Progenitor cell of endocrine pancreas (in vitro differentiated cells): Measurements from ENCODE around the gene ANKS4B. TPM values are rescaled to one million over a fixed set of nuclear protein-coding genes. Genes with fewer than 3 reads are reported as not detected.
A peak's percentile ranks its signal among the peaks of the same experiment; 100 is the strongest.

ENCODE experiments used
- DNase-seq: peaks from one replicate; pipeline ENCODE4 v3.0.0; 2021; ENCODE audit warnings: low spot score; ENCODE audit not compliant: unreplicated experiment
- H3K27ac Mint-ChIP-seq: 2 replicates; pipeline ENCODE4 v1.8.0; 2021; ENCODE audit warnings: mild to moderate bottlenecking, moderate library complexity, mixed read lengths
- H3K27me3 Mint-ChIP-seq: 2 replicates; pipeline ENCODE4 v1.8.0; 2021; ENCODE audit warnings: mixed read lengths
- H3K36me3 Mint-ChIP-seq: 2 replicates; pipeline ENCODE4 v1.8.0; 2022; ENCODE audit warnings: mixed read lengths; ENCODE audit not compliant: insufficient read depth
- H3K4me1 Mint-ChIP-seq: 2 replicates; pipeline ENCODE4 v1.8.0; 2021; ENCODE audit warnings: low read depth, mixed read lengths
- H3K4me3 Mint-ChIP-seq: 2 replicates; pipeline ENCODE4 v1.8.0; 2021; ENCODE audit warnings: low read depth, mild to moderate bottlenecking, moderate library complexity, mixed read lengths
- H3K9me3 Mint-ChIP-seq: 2 replicates; pipeline ENCODE4 v1.8.0; 2021; ENCODE audit warnings: low read depth, mixed read lengths
- CTCF ChIP-seq: fragments of 200-600 bp; sonication (generic); IDR thresholded peaks from one replicate; pipeline ENCODE4 v1.5.0; 2021; ENCODE audit warnings: antibody characterized with exemption, mild to moderate bottlenecking; ENCODE audit not compliant: unreplicated experiment
- total RNA-seq: library from RNA; stranded (reverse); gene quantifications from 2 replicates; pipeline ENCODE4 v1.2.1, GENCODE V29; 2021

ANKS4B gene
- total RNA-seq, 1 donor from 2014 or later: 4.6 TPM

- no peak for TF ChIP-seq CTCF
- Mint-ChIP-seq H3K4me1 (peaks cover 1% of the 10 kb centered on the region), H3K27me3 (peaks cover 26% of the 10 kb centered on the region), H3K9me3 (no peaks in the 10 kb centered on the region), H3K36me3 (no peaks in the 10 kb centered on the region), H3K4me3 (no peak overlapping the region), H3K27ac (no peak overlapping the region)
- DNase-seq: no peak
Measured at GRCh38 chr16:21276090-21276489, 42.6 kb downstream of the ANKS4B start.

GRCh38 chr16:21277045-21277926 is 43.8 kb downstream of the ANKS4B start:
- peaks cover 1% of the 10 kb centered on the region for H3K4me1 Mint-ChIP-seq
- no peak overlapping the region for H3K27ac Mint-ChIP-seq
- no peak for DNase-seq
- peak overlapping the region; percentile 73 for H3K4me3 Mint-ChIP-seq
- H3K36me3 Mint-ChIP-seq: no peaks in the 10 kb centered on the region
- peaks cover 4% of the 10 kb centered on the region for H3K9me3 Mint-ChIP-seq
- TF ChIP-seq CTCF: no peak
- peaks cover 32% of the 10 kb centered on the region for H3K27me3 Mint-ChIP-seq

- TF ChIP-seq CTCF: peak; percentile 94
- H3K27me3 Mint-ChIP-seq: peaks cover 32% of the 10 kb centered on the region
- no peaks in the 10 kb centered on the region for H3K36me3 Mint-ChIP-seq
Measured at GRCh38 chr16:21277927-21278706, 44.6 kb downstream of the ANKS4B start, which contains the start of gene CRYM. Gene CRYM, minus strand, starts transcription at chr16:21278290. Its CDS starts 39 bp downstream, at chr16:21278251.

GRCh38 chr16:21279501-21279900 is 46.0 kb downstream of the ANKS4B start:
- no peak overlapping the region for H3K4me3 Mint-ChIP-seq
- H3K9me3 Mint-ChIP-seq: peaks cover 4% of the 10 kb centered on the region
- no peaks in the 10 kb centered on the region for H3K36me3 Mint-ChIP-seq
- peaks cover 1% of the 10 kb centered on the region for H3K4me1 Mint-ChIP-seq
- no peak overlapping the region for H3K27ac Mint-ChIP-seq
- no peak for TF ChIP-seq CTCF
- no peak for DNase-seq
- peaks cover 32% of the 10 kb centered on the region for H3K27me3 Mint-ChIP-seq

More at GRCh38 chr16:21277927-21278706, 44.6 kb downstream of the ANKS4B start, which contains the start of gene CRYM:
- H3K4me1 Mint-ChIP-seq: peaks cover 1% of the 10 kb centered on the region
- no peak within 1 kb of the TSS for H3K27ac Mint-ChIP-seq
- peaks cover 4% of the 10 kb centered on the region for H3K9me3 Mint-ChIP-seq
- DNase-seq: peak; percentile 67
- H3K4me3 Mint-ChIP-seq: peak within 1 kb of the TSS; percentile 73

GRCh38 chr16:21281698-21282389 is 48.3 kb downstream of the ANKS4B start:
- Mint-ChIP-seq H3K4me3 (peak overlapping the region; percentile 1), H3K27me3 (peaks cover 23% of the 10 kb centered on the region), H3K27ac (no peak overlapping the region)

More at GRCh38 chr16:21281698-21282389, 48.3 kb downstream of the ANKS4B start:
- Mint-ChIP-seq H3K9me3 (peaks cover 4% of the 10 kb centered on the region), H3K36me3 (no peaks in the 10 kb centered on the region), H3K4me1 (peaks cover 1% of the 10 kb centered on the region)
- DNase-seq: no peak
- no peak for TF ChIP-seq CTCF
